GM19035 (cell line): ENCODE measurements around the gene TCFL5.

ENCODE experiments used
- ATAC-seq: cut with Tn5 transposase; IDR thresholded peaks from one replicate; pipeline ENCODE4 v1.9.1; 2021; ENCODE audit not compliant: unreplicated experiment

Gene TCFL5

GRCh38 chr20:62896526-62896925 lies 34.9 kb upstream of the TCFL5 start:
- no peak for ATAC-seq

GRCh38 chr20:62895539-62895938 lies 33.9 kb upstream of the TCFL5 start:
- no peak for ATAC-seq

GRCh38 chr20:62894261-62894660 lies 32.6 kb upstream of the TCFL5 start:
- ATAC-seq = no peak

DNA sequence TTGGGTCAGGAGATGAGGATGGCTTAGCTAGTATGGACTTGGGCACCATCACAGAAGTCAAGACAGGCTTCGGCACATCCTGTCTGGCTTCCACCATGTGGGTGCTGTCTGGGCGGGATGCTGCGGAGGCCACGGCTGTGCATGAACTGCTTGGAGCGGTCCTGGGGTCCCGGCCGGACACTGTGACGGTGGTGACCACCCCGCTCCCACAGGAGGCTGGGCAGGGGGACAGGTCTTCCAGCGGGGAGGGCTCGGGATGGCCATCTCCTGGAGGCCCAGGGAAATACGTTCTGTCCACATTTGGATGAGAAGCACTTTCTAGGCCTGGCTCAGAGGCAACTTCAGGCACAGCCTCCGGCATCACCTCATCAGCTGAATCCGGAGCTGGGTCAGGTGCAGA lies 32.1 kb upstream of the TCFL5 start:
- ATAC-seq = no peak

- no peak for ATAC-seq
Observed at GRCh38 chr20:62892348-62893304, 31.0 kb upstream of the TCFL5 start.

DNA sequence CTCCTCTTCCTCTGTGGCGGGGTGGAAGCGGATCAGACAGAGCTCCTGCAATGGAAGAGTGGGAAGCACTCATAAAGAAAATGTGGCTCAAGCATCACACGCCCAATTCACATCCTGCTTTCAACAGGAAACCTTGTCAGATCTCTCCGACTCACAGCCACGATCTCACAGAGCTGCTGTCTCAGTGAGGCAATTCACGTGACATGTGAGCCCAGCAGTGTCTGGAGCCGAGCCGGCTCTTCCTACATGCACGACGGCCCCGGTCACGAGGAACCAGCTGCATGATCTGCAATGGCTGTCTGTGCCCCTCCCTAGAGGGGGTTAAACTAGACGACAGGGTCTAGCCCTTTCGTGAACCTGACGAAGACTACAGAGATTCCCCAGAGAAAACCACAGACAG lies 29.5 kb upstream of the TCFL5 start:
- ATAC-seq = no peak

GRCh38 chr20:62890444-62890843 lies 28.8 kb upstream of the TCFL5 start:
- ATAC-seq = no peak

GRCh38 chr20:62889871-62890270 lies 28.2 kb upstream of the TCFL5 start:
- no peak for ATAC-seq

GRCh38 chr20:62889411-62889810 lies 27.8 kb upstream of the TCFL5 start:
- ATAC-seq = no peak

GRCh38 chr20:62888910-62889309 lies 27.3 kb upstream of the TCFL5 start:
- ATAC-seq = no peak

- ATAC-seq = no peak
Observed at GRCh38 chr20:62888406-62888805, 26.8 kb upstream of the TCFL5 start.

- ATAC-seq = no peak
Observed at GRCh38 chr20:62887860-62888239, 26.2 kb upstream of the TCFL5 start.

DNA sequence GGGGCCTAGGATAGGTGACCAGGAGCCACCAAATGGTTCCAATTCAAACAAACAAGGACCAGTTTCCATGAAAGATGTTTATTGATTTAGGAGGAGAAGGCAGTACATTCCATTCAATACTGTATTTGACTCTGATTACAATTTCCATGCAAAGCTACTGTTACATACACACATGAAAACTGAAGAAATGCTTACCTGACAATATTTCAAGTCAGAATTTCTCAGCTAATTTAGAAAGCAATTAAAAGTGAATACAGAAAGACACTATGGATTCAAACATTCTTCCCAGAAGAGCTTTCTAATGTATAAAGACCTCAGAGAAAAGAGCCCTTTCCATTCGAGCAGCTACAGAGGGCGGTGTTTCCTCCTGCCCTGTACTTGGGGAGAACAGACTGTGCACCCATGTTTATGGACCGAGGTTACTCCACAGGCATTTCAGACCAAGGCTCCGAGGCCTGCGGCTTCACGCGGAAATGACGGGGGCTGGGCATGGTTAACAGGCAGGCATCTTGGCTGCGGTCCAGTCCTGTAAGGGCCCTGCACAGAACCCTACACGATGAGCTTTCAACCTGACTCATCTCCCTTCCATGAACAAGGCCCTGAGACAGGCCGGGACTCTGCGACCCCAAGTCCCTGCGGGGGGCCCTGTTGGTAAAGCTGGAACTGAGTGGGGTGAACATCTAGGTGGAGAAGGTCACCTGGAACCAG lies 25.7 kb upstream of the TCFL5 start:
- no peak for ATAC-seq

DNA sequence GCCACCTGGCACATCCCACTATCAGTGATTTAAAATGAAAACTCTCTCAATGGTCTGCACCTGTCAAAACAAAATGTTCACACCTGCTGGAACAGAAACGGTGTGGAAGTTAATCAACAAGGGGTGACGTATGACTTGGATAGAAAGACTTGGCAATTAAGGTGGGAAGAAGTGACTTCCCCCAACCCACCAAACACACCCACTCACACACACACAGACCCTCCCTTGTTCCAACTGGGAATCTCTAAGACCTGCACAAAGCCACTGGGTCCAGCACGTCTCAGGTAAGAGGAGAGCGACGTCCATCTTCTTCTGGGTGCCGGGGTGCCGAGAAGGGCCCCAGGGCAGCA lies 25.1 kb upstream of the TCFL5 start:
- ATAC-seq = no peak

GRCh38 chr20:62885896-62886708 lies 24.5 kb upstream of the TCFL5 start:
- ATAC-seq = no peak

GRCh38 chr20:62885046-62885895 lies 23.6 kb upstream of the TCFL5 start:
- no peak for ATAC-seq

DNA sequence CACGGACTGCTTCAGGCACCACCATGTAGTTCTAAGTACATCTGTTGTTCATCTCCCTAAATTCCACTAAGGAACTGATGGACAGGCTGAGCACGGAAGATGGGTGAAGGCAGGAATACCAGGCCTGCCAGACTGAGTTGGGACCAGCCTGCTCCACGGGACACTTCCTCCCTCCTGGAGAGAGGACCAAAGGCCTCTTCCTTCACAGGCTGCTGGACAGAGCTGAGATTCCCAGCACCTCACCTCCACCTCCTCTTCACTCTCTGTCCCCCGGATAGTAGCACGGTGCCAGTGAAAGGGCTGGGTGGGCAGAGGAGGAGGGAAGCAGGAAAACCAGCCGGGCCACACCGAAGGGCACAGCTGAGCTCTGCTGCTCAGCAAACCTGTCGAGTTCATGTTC lies 22.9 kb upstream of the TCFL5 start:
- ATAC-seq = no peak

GRCh38 chr20:62882426-62882825 lies 20.8 kb upstream of the TCFL5 start:
- no peak for ATAC-seq

- no peak for ATAC-seq
Observed at GRCh38 chr20:62881662-62882395, 20.2 kb upstream of the TCFL5 start.
